Measurements from ENCODE around the gene KLF11. TPM values are rescaled to one million over a fixed set of nuclear protein-coding genes. Genes with fewer than 3 reads are reported as not detected.

Gene KLF11
- total and polyA plus RNA-seq, 9 of the 15 experiments (the other 6 are each of a cell fraction or from before 2014, with no cell fraction given): 2.1 to 13.4 (median 6.5) TPM

DNA sequence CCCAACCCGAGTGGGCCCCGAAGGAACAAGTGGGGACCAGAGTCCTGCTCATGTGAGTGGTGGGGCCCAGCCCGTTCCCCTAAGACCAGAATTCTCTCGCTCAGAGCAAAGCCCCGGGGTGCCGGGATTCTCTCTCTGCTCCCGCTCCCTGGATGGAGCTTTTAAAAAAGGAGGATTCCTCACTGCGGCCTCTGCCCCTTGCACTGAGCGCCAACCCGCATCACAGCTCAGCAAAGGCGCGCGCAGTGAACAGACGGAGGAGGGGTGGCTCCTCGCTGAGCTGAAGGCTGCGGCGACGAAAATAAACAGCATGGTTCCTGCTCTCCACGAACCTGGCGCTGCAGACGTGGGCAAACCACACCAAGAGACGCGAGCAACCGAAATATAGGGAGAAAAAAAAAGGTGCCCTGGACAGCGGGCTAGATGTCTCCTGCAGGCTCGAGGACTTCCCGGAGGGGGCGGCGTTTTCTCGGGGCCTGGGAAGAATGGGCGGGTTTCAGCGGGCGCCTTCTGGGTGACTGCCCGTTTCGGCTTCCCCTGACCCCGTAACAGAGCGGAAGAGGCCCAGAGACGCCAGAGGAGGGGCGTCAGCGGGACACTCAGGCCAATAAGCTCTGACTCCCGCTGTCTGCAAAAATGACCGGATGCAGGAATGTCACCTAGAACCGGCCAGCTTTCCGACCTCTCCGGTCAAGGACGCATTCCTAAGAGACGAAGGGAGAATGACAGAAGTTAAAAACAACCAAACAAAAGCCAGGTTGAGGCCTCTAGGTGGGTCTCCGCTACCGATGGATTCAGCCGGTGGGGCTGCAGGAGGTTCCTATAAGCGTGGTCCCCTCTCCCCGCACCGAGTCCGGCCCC lies 819 bp upstream of the KLF11 start (continued):
- TF ChIP-seq, protein P1, sequence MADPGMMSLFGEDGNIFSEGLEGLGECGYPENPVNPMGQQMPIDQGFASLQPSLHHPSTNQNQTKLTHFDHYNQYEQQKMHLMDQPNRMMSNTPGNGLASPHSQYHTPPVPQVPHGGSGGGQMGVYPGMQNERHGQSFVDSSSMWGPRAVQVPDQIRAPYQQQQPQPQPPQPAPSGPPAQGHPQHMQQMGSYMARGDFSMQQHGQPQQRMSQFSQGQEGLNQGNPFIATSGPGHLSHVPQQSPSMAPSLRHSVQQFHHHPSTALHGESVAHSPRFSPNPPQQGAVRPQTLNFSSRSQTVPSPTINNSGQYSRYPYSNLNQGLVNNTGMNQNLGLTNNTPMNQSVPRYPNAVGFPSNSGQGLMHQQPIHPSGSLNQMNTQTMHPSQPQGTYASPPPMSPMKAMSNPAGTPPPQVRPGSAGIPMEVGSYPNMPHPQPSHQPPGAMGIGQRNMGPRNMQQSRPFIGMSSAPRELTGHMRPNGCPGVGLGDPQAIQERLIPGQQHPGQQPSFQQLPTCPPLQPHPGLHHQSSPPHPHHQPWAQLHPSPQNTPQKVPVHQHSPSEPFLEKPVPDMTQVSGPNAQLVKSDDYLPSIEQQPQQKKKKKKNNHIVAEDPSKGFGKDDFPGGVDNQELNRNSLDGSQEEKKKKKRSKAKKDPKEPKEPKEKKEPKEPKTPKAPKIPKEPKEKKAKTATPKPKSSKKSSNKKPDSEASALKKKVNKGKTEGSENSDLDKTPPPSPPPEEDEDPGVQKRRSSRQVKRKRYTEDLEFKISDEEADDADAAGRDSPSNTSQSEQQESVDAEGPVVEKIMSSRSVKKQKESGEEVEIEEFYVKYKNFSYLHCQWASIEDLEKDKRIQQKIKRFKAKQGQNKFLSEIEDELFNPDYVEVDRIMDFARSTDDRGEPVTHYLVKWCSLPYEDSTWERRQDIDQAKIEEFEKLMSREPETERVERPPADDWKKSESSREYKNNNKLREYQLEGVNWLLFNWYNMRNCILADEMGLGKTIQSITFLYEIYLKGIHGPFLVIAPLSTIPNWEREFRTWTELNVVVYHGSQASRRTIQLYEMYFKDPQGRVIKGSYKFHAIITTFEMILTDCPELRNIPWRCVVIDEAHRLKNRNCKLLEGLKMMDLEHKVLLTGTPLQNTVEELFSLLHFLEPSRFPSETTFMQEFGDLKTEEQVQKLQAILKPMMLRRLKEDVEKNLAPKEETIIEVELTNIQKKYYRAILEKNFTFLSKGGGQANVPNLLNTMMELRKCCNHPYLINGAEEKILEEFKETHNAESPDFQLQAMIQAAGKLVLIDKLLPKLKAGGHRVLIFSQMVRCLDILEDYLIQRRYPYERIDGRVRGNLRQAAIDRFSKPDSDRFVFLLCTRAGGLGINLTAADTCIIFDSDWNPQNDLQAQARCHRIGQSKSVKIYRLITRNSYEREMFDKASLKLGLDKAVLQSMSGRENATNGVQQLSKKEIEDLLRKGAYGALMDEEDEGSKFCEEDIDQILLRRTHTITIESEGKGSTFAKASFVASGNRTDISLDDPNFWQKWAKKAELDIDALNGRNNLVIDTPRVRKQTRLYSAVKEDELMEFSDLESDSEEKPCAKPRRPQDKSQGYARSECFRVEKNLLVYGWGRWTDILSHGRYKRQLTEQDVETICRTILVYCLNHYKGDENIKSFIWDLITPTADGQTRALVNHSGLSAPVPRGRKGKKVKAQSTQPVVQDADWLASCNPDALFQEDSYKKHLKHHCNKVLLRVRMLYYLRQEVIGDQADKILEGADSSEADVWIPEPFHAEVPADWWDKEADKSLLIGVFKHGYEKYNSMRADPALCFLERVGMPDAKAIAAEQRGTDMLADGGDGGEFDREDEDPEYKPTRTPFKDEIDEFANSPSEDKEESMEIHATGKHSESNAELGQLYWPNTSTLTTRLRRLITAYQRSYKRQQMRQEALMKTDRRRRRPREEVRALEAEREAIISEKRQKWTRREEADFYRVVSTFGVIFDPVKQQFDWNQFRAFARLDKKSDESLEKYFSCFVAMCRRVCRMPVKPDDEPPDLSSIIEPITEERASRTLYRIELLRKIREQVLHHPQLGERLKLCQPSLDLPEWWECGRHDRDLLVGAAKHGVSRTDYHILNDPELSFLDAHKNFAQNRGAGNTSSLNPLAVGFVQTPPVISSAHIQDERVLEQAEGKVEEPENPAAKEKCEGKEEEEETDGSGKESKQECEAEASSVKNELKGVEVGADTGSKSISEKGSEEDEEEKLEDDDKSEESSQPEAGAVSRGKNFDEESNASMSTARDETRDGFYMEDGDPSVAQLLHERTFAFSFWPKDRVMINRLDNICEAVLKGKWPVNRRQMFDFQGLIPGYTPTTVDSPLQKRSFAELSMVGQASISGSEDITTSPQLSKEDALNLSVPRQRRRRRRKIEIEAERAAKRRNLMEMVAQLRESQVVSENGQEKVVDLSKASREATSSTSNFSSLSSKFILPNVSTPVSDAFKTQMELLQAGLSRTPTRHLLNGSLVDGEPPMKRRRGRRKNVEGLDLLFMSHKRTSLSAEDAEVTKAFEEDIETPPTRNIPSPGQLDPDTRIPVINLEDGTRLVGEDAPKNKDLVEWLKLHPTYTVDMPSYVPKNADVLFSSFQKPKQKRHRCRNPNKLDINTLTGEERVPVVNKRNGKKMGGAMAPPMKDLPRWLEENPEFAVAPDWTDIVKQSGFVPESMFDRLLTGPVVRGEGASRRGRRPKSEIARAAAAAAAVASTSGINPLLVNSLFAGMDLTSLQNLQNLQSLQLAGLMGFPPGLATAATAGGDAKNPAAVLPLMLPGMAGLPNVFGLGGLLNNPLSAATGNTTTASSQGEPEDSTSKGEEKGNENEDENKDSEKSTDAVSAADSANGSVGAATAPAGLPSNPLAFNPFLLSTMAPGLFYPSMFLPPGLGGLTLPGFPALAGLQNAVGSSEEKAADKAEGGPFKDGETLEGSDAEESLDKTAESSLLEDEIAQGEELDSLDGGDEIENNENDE (IDR thresholded peaks at IDR 0.05; ENCODE audit: low read depth, low read length): no peak
- TF ChIP-seq, protein P2, sequence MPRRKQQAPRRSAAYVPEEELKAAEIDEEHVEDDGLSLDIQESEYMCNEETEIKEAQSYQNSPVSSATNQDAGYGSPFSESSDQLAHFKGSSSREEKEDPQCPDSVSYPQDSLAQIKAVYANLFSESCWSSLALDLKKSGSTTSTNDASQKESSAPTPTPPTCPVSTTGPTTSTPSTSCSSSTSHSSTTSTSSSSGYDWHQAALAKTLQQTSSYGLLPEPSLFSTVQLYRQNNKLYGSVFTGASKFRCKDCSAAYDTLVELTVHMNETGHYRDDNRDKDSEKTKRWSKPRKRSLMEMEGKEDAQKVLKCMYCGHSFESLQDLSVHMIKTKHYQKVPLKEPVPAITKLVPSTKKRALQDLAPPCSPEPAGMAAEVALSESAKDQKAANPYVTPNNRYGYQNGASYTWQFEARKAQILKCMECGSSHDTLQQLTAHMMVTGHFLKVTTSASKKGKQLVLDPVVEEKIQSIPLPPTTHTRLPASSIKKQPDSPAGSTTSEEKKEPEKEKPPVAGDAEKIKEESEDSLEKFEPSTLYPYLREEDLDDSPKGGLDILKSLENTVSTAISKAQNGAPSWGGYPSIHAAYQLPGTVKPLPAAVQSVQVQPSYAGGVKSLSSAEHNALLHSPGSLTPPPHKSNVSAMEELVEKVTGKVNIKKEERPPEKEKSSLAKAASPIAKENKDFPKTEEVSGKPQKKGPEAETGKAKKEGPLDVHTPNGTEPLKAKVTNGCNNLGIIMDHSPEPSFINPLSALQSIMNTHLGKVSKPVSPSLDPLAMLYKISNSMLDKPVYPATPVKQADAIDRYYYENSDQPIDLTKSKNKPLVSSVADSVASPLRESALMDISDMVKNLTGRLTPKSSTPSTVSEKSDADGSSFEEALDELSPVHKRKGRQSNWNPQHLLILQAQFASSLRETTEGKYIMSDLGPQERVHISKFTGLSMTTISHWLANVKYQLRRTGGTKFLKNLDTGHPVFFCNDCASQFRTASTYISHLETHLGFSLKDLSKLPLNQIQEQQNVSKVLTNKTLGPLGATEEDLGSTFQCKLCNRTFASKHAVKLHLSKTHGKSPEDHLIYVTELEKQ (CRISPR knock-in tag; IDR thresholded peaks at IDR 0.05): peak; percentile 34; the same call in 1 of the 2 replicates
- TF ChIP-seq CREB3L1 (IDR thresholded peaks at IDR 0.05; ENCODE audit: borderline replicate concordance, low read depth) (0 out of 2 replicates have a peak, but pooled peaks have one; percentile 40), MBD2 (IDR thresholded peaks at IDR 0.05; ENCODE audit: borderline replicate concordance, low read depth) (no peak), BHLHE40 (IDR thresholded peaks at IDR 0.05; ENCODE audit: low read length) (peak; percentile 37; the same call in 1 of the 2 replicates), EP400 (IDR thresholded peaks at IDR 0.05) (0 out of 2 replicates have a peak, but pooled peaks have one; percentile 20), SOX6 (IDR thresholded peaks at IDR 0.05) (no peak), ZNF395 (CRISPR knock-in tag; IDR thresholded peaks at IDR 0.05) (no peak)
